Effector CD4-positive, alpha-beta T cell (primary cell): ENCODE results near the gene NCMAP.
"Not testable (repeated sequence)": the region's sequence is repeated elsewhere in the genome, so short reads cannot be mapped to it uniquely, and the experiment has no call there.

Source experiments
- DNase-seq: peaks from one replicate; pipeline ENCODE4 v3.0.0-alpha.2; 2020

Gene NCMAP

GRCh38 chr1:24544239-24544638 lies 11.6 kb upstream of the NCMAP start:
- no peak for DNase-seq

GRCh38 chr1:24545662-24546061 lies 10.2 kb upstream of the NCMAP start:
- no peak for DNase-seq

- DNase-seq: no peak
These were observed 8.7 kb upstream of the NCMAP start for GRCh38 chr1:24547195-24547594.

GRCh38 chr1:24548070-24548469 lies 7.8 kb upstream of the NCMAP start:
- no peak for DNase-seq

GRCh38 chr1:24549210-24549609 lies 6.7 kb upstream of the NCMAP start:
- not testable (repeated sequence) for DNase-seq

- DNase-seq: no peak
These were observed 4.5 kb upstream of the NCMAP start for GRCh38 chr1:24551290-24551959.

- DNase-seq: no peak
These were observed 3.8 kb upstream of the NCMAP start for GRCh38 chr1:24551960-24552571.

GRCh38 chr1:24553931-24554330 lies 2.0 kb upstream of the NCMAP start:
- DNase-seq: no peak

GRCh38 chr1:24554714-24555113 lies 1.2 kb upstream of the NCMAP start:
- no peak for DNase-seq

GRCh38 chr1:24556414-24556795 lies 518 bp downstream of the NCMAP start:
- no peak for DNase-seq

- DNase-seq: no peak
These were observed 1.3 kb downstream of the NCMAP start for GRCh38 chr1:24557220-24557619.

GRCh38 chr1:24557711-24558131 lies 1.8 kb downstream of the NCMAP start:
- DNase-seq: no peak

GRCh38 chr1:24558455-24558854 lies 2.6 kb downstream of the NCMAP start:
- no peak for DNase-seq

- DNase-seq: no peak
These were observed 3.3 kb downstream of the NCMAP start for GRCh38 chr1:24558902-24559791.

- no peak for DNase-seq
These were observed 4.5 kb downstream of the NCMAP start for GRCh38 chr1:24560361-24560760.

GRCh38 chr1:24562625-24563024 lies 6.7 kb downstream of the NCMAP start:
- no peak for DNase-seq

GRCh38 chr1:24564695-24565094 lies 8.8 kb downstream of the NCMAP start:
- DNase-seq: no peak

- no peak for DNase-seq
These were observed 10.5 kb downstream of the NCMAP start for GRCh38 chr1:24566236-24566867.

GRCh38 chr1:24567792-24568388 lies 12.0 kb downstream of the NCMAP start:
- no peak for DNase-seq

- DNase-seq: no peak
These were observed 12.6 kb downstream of the NCMAP start for GRCh38 chr1:24568475-24568874.

GRCh38 chr1:24570265-24571125 lies 14.6 kb downstream of the NCMAP start:
- DNase-seq: no peak

- DNase-seq: no peak
These were observed 16.4 kb downstream of the NCMAP start for GRCh38 chr1:24572301-24572700.
